SU-DHL-6 (cell line): ENCODE measurements around the gene SLC12A1.

Source experiments
- H2AFZ ChIP-seq: fragments of 200-600 bp; sonication (generic); 2 replicates; pipeline ENCODE4 v1.6.1; 2014; ENCODE audit warnings: low read depth, mild to moderate bottlenecking, moderate library complexity, mixed read lengths, antibody characterized with exemption, low read length; ENCODE audit not compliant: severe bottlenecking
- H3F3A ChIP-seq: fragments of 200-600 bp; shearing (Covaris generic); 2 replicates; pipeline ENCODE4 v1.6.0; 2016; ENCODE audit warnings: antibody characterized with exemption, mild to moderate bottlenecking; ENCODE audit not compliant: insufficient read depth
- H3K27ac ChIP-seq: fragments of 200-600 bp; sonication (generic); 2 replicates; pipeline ENCODE4 v1.5.1; 2016; ENCODE audit warnings: low read depth, mild to moderate bottlenecking, low read length, moderate library complexity, mixed read lengths
- H3K27me3 ChIP-seq: fragments of 200-600 bp; sonication (generic), shearing (Covaris generic); 2 replicates; pipeline ENCODE4 v1.6.0; 2014; ENCODE audit warnings: mild to moderate bottlenecking, low read length
- H3K36me3 ChIP-seq: fragments of 200-600 bp; sonication (generic); 2 replicates; pipeline ENCODE4 v1.6.1; 2014; ENCODE audit warnings: mild to moderate bottlenecking, low read length, mixed read lengths
- H3K4me2 ChIP-seq: fragments of 300-600, 200-600 bp; shearing (Covaris generic), sonication (generic); 2 replicates; pipeline ENCODE4 v1.6.0; 2014; ENCODE audit warnings: low read length, low read depth, mild to moderate bottlenecking; ENCODE audit not compliant: poor library complexity, severe bottlenecking
- H3K4me3 ChIP-seq: fragments of 200-600 bp; sonication (generic); 2 replicates; pipeline ENCODE4 v1.5.1; 2014; ENCODE audit warnings: antibody characterized with exemption, low read length, mild to moderate bottlenecking, mixed read lengths; ENCODE audit not compliant: insufficient read depth, poor library complexity, severe bottlenecking
- H3K79me2 ChIP-seq: fragments of 200-600 bp; sonication (generic); 2 replicates; pipeline ENCODE4 v1.6.1; 2014; ENCODE audit warnings: mild to moderate bottlenecking, low read length, moderate library complexity; ENCODE audit not compliant: insufficient read depth
- H3K9ac ChIP-seq: fragments of 200-600 bp; sonication (generic); 2 replicates; pipeline ENCODE4 v1.7.0; 2014; ENCODE audit warnings: mild to moderate bottlenecking, low read length
- H3K9me2 ChIP-seq: fragments of 200-600 bp; sonication (generic); replicated peaks from 2 replicates; pipeline ENCODE4 v1.6.1; 2014; ENCODE audit warnings: low read length; ENCODE audit not compliant: insufficient read depth
- H3K9me3 ChIP-seq: fragments of 200-600 bp; sonication (generic); 2 replicates; pipeline ENCODE4 v1.6.1; 2014; ENCODE audit warnings: low read length, mixed read lengths; ENCODE audit not compliant: insufficient read depth
- H4K20me1 ChIP-seq: fragments of 200-600 bp; sonication (generic); 2 replicates; pipeline ENCODE4 v1.6.1; 2014; ENCODE audit warnings: low read depth, mild to moderate bottlenecking, antibody characterized with exemption, low read length, moderate library complexity, mixed read lengths
- CTCF ChIP-seq: fragments of 200-600 bp; sonication (generic); IDR thresholded peaks from one replicate; pipeline ENCODE4 v1.5.1; 2017; ENCODE audit warnings: antibody characterized with exemption, mild to moderate bottlenecking, low read length, moderate library complexity; ENCODE audit not compliant: insufficient read depth, poor library complexity, severe bottlenecking
- EZH2phosphoT487 ChIP-seq: fragments of 200-600 bp; sonication (generic), shearing (Covaris generic); conservative IDR thresholded peaks from 2 replicates; pipeline ENCODE4 v1.6.1; 2018; ENCODE audit warnings: mild to moderate bottlenecking, antibody characterized with exemption, low read length, moderate library complexity, mixed read lengths

The SLC12A1 gene

GRCh38 chr15:48253172-48253571 is 47.1 kb downstream of the SLC12A1 start:
- Histone ChIP-seq H3K4me2 (no peak overlapping the region), H4K20me1 (no peaks in the 10 kb centered on the region), H3K36me3 (no peaks in the 10 kb centered on the region), H3K9ac (no peak overlapping the region), H3K9me2 (no peaks in the 10 kb centered on the region), H3K27me3 (no peaks in the 10 kb centered on the region), H3K4me3 (no peak overlapping the region), H3K27ac (no peak overlapping the region), H3K9me3 (no peaks in the 10 kb centered on the region), H3K79me2 (no peaks in the 10 kb centered on the region), H3F3A (no peaks in the 10 kb centered on the region), H2AFZ (no peak overlapping the region)
- TF ChIP-seq EZH2phosphoT487 (no peak), CTCF (no peak)

GRCh38 chr15:48265135-48265534 is 59.0 kb downstream of the SLC12A1 start:
- Histone ChIP-seq H3K27me3 (no peaks in the 10 kb centered on the region), H3F3A (no peaks in the 10 kb centered on the region), H3K36me3 (no peaks in the 10 kb centered on the region), H3K9me2 (no peaks in the 10 kb centered on the region), H3K9ac (no peak overlapping the region), H3K4me3 (no peak overlapping the region), H3K9me3 (no peaks in the 10 kb centered on the region), H4K20me1 (no peaks in the 10 kb centered on the region), H2AFZ (no peak overlapping the region), H3K79me2 (no peaks in the 10 kb centered on the region), H3K27ac (no peak overlapping the region), H3K4me2 (no peak overlapping the region)
- no peak for TF ChIP-seq EZH2phosphoT487
- no peak for TF ChIP-seq CTCF

- Histone ChIP-seq H3K4me3 (no peak overlapping the region), H3K9me2 (no peaks in the 10 kb centered on the region), H3K79me2 (no peaks in the 10 kb centered on the region), H3K9me3 (no peaks in the 10 kb centered on the region), H3F3A (no peaks in the 10 kb centered on the region), H4K20me1 (no peaks in the 10 kb centered on the region), H3K27ac (no peak overlapping the region), H3K27me3 (no peaks in the 10 kb centered on the region), H2AFZ (no peak overlapping the region), H3K4me2 (no peak overlapping the region), H3K36me3 (no peaks in the 10 kb centered on the region), H3K9ac (no peak overlapping the region)
- TF ChIP-seq CTCF (no peak), EZH2phosphoT487 (no peak)
Observed at GRCh38 chr15:48266024-48266689, 60.1 kb downstream of the SLC12A1 start.
